OCI-LY1 (cell line): ENCODE results near the gene IL1RAP.

ENCODE experiments used
- H2AFZ ChIP-seq: fragments of 200-600 bp; sonication (generic), shearing (Covaris generic); 2 replicates; pipeline ENCODE4 v1.6.0; 2014; ENCODE audit warnings: antibody characterized with exemption, mild to moderate bottlenecking, low read length
- H3F3A ChIP-seq: fragments of 200-600 bp; sonication (generic), shearing (Covaris generic); 2 replicates; pipeline ENCODE4 v1.6.0; 2014; ENCODE audit warnings: mild to moderate bottlenecking, antibody characterized with exemption, low read length, moderate library complexity; ENCODE audit not compliant: insufficient read depth
- H3K27ac ChIP-seq: fragments of 200-600 bp; sonication (generic); 2 replicates; pipeline ENCODE4 v1.5.1; 2014; ENCODE audit warnings: low read length, mixed run types, mild to moderate bottlenecking, low read depth; ENCODE audit not compliant: poor library complexity, severe bottlenecking
- H3K27me3 ChIP-seq: fragments of 200-600 bp; sonication (generic); 2 replicates; pipeline ENCODE4 v1.6.0; 2014; ENCODE audit warnings: antibody characterized with exemption, mild to moderate bottlenecking, low read length, moderate library complexity; ENCODE audit not compliant: insufficient read depth
- H3K36me3 ChIP-seq: fragments of 200-600 bp; sonication (generic); 2 replicates; pipeline ENCODE4 v1.6.1; 2014; ENCODE audit warnings: mild to moderate bottlenecking, antibody characterized with exemption, low read length, moderate library complexity, mixed read lengths; ENCODE audit not compliant: insufficient read depth
- H3K4me1 ChIP-seq: fragments of 200-600 bp; sonication (generic); 2 replicates; pipeline ENCODE4 v1.5.1; 2014; ENCODE audit warnings: mild to moderate bottlenecking, low read length, moderate library complexity; ENCODE audit not compliant: insufficient read depth, severe bottlenecking
- H3K4me2 ChIP-seq: fragments of 200-600 bp; sonication (generic), shearing (Covaris generic); 2 replicates; pipeline ENCODE4 v1.6.1; 2014; ENCODE audit warnings: low read length
- H3K4me3 ChIP-seq: fragments of 200-600 bp; sonication (generic); 2 replicates; pipeline ENCODE4 v1.5.1; 2014; ENCODE audit warnings: low read length, low read depth, mild to moderate bottlenecking, mixed read lengths; ENCODE audit not compliant: poor library complexity, severe bottlenecking
- H3K79me2 ChIP-seq: fragments of 200-600 bp; shearing (Covaris generic); 2 replicates; pipeline ENCODE4 v1.6.1; 2016; ENCODE audit warnings: mixed run types, low read length, mixed read lengths; ENCODE audit not compliant: insufficient read depth
- H3K9ac ChIP-seq: fragments of 200-600 bp; sonication (generic), shearing (Covaris generic); 2 replicates; pipeline ENCODE4 v1.6.1; 2014; ENCODE audit warnings: mild to moderate bottlenecking, low read length, mixed read lengths
- H3K9me2 ChIP-seq: fragments of 200-600 bp; sonication (generic), shearing (Covaris generic); 2 replicates; pipeline ENCODE4 v1.6.1; 2014; ENCODE audit warnings: low read depth, mild to moderate bottlenecking, low read length, mixed read lengths
- H3K9me3 ChIP-seq: fragments of 200-600 bp; shearing (Covaris generic); 2 replicates; pipeline ENCODE4 v1.6.1; 2014; ENCODE audit warnings: low read length, mixed read lengths
- H4K20me1 ChIP-seq: fragments of 200-600 bp; sonication (generic), shearing (Covaris generic); 2 replicates; pipeline ENCODE4 v1.6.0; 2016; ENCODE audit warnings: mild to moderate bottlenecking, low read length; ENCODE audit not compliant: insufficient read depth
- CTCF ChIP-seq: fragments of 200-600 bp; sonication (generic), shearing (Covaris generic); IDR thresholded peaks from 2 replicates; pipeline ENCODE4 v1.5.1; 2017; ENCODE audit warnings: mild to moderate bottlenecking, antibody characterized with exemption, low read length, moderate library complexity, mixed read lengths
- EZH2 ChIP-seq: fragments of 200-600 bp; sonication (generic), shearing (Covaris generic); IDR thresholded peaks from 2 replicates; pipeline ENCODE4 v1.8.0; 2017; ENCODE audit warnings: borderline replicate concordance, mixed run types, mild to moderate bottlenecking, antibody characterized with exemption, low read length, moderate library complexity, mixed read lengths

The IL1RAP gene

GRCh38 chr3:190552969-190553759, 39.3 kb downstream of the IL1RAP start:
- Histone ChIP-seq H3K4me2 (no peak overlapping the region), H3K27me3 (no peaks in the 10 kb centered on the region)

GRCh38 chr3:190554197-190554596, 40.3 kb downstream of the IL1RAP start:
- TF ChIP-seq EZH2, result no peak
- TF ChIP-seq CTCF, result no peak
- Histone ChIP-seq H2AFZ (no peak overlapping the region), H3K4me1 (no peaks in the 10 kb centered on the region), H3F3A (no peaks in the 10 kb centered on the region), H3K9me2 (no peaks in the 10 kb centered on the region), H3K4me2 (no peak overlapping the region), H3K9ac (no peak overlapping the region), H3K27me3 (no peaks in the 10 kb centered on the region), H3K9me3 (no peaks in the 10 kb centered on the region), H3K36me3 (no peaks in the 10 kb centered on the region), H3K27ac (no peak overlapping the region), H3K4me3 (no peak overlapping the region), H4K20me1 (no peaks in the 10 kb centered on the region), H3K79me2 (no peaks in the 10 kb centered on the region)

More at GRCh38 chr3:190552969-190553759, 39.3 kb downstream of the IL1RAP start:
- Histone ChIP-seq H2AFZ (no peak overlapping the region), H3F3A (no peaks in the 10 kb centered on the region), H3K27ac (no peak overlapping the region), H3K4me1 (no peaks in the 10 kb centered on the region), H3K79me2 (no peaks in the 10 kb centered on the region), H3K9ac (no peak overlapping the region), H3K36me3 (no peaks in the 10 kb centered on the region), H3K9me3 (no peaks in the 10 kb centered on the region), H3K9me2 (no peaks in the 10 kb centered on the region), H3K4me3 (no peak overlapping the region), H4K20me1 (no peaks in the 10 kb centered on the region)
- TF ChIP-seq CTCF, result no peak
- no peak for TF ChIP-seq EZH2

GRCh38 chr3:190556351-190556750, 42.5 kb downstream of the IL1RAP start:
- H3F3A ChIP-seq, result no peaks in the 10 kb centered on the region
- no peak overlapping the region for H3K4me2 ChIP-seq
- H2AFZ ChIP-seq, result no peak overlapping the region
- no peaks in the 10 kb centered on the region for H3K4me1 ChIP-seq
- H4K20me1 ChIP-seq, result no peaks in the 10 kb centered on the region
- no peaks in the 10 kb centered on the region for H3K27me3 ChIP-seq
- no peaks in the 10 kb centered on the region for H3K9me3 ChIP-seq
- no peak overlapping the region for H3K4me3 ChIP-seq
- H3K36me3 ChIP-seq, result no peaks in the 10 kb centered on the region
- H3K9me2 ChIP-seq, result no peaks in the 10 kb centered on the region
- no peaks in the 10 kb centered on the region for H3K79me2 ChIP-seq
- H3K9ac ChIP-seq, result no peak overlapping the region
- no peak for TF ChIP-seq EZH2
- no peak for TF ChIP-seq CTCF
- H3K27ac ChIP-seq, result no peak overlapping the region
